OCI-LY1 (cell line): Measurements from ENCODE around the gene USP48.

Experiments
- H2AFZ ChIP-seq: fragments of 200-600 bp; sonication (generic), shearing (Covaris generic); 2 replicates; pipeline ENCODE4 v1.6.0; 2014; ENCODE audit warnings: antibody characterized with exemption, mild to moderate bottlenecking, low read length
- H3F3A ChIP-seq: fragments of 200-600 bp; sonication (generic), shearing (Covaris generic); 2 replicates; pipeline ENCODE4 v1.6.0; 2014; ENCODE audit warnings: mild to moderate bottlenecking, antibody characterized with exemption, low read length, moderate library complexity; ENCODE audit not compliant: insufficient read depth
- H3K27ac ChIP-seq: fragments of 200-600 bp; sonication (generic); 2 replicates; pipeline ENCODE4 v1.5.1; 2014; ENCODE audit warnings: low read length, mixed run types, mild to moderate bottlenecking, low read depth; ENCODE audit not compliant: poor library complexity, severe bottlenecking
- H3K27me3 ChIP-seq: fragments of 200-600 bp; sonication (generic); 2 replicates; pipeline ENCODE4 v1.6.0; 2014; ENCODE audit warnings: antibody characterized with exemption, mild to moderate bottlenecking, low read length, moderate library complexity; ENCODE audit not compliant: insufficient read depth
- H3K36me3 ChIP-seq: fragments of 200-600 bp; sonication (generic); 2 replicates; pipeline ENCODE4 v1.6.1; 2014; ENCODE audit warnings: mild to moderate bottlenecking, antibody characterized with exemption, low read length, moderate library complexity, mixed read lengths; ENCODE audit not compliant: insufficient read depth
- H3K4me1 ChIP-seq: fragments of 200-600 bp; sonication (generic); 2 replicates; pipeline ENCODE4 v1.5.1; 2014; ENCODE audit warnings: mild to moderate bottlenecking, low read length, moderate library complexity; ENCODE audit not compliant: insufficient read depth, severe bottlenecking
- H3K4me2 ChIP-seq: fragments of 200-600 bp; sonication (generic), shearing (Covaris generic); 2 replicates; pipeline ENCODE4 v1.6.1; 2014; ENCODE audit warnings: low read length
- H3K4me3 ChIP-seq: fragments of 200-600 bp; sonication (generic); 2 replicates; pipeline ENCODE4 v1.5.1; 2014; ENCODE audit warnings: low read length, low read depth, mild to moderate bottlenecking, mixed read lengths; ENCODE audit not compliant: poor library complexity, severe bottlenecking
- H3K79me2 ChIP-seq: fragments of 200-600 bp; shearing (Covaris generic); 2 replicates; pipeline ENCODE4 v1.6.1; 2016; ENCODE audit warnings: mixed run types, low read length, mixed read lengths; ENCODE audit not compliant: insufficient read depth
- H3K9ac ChIP-seq: fragments of 200-600 bp; sonication (generic), shearing (Covaris generic); 2 replicates; pipeline ENCODE4 v1.6.1; 2014; ENCODE audit warnings: mild to moderate bottlenecking, low read length, mixed read lengths
- H3K9me2 ChIP-seq: fragments of 200-600 bp; sonication (generic), shearing (Covaris generic); 2 replicates; pipeline ENCODE4 v1.6.1; 2014; ENCODE audit warnings: low read depth, mild to moderate bottlenecking, low read length, mixed read lengths
- H3K9me3 ChIP-seq: fragments of 200-600 bp; shearing (Covaris generic); 2 replicates; pipeline ENCODE4 v1.6.1; 2014; ENCODE audit warnings: low read length, mixed read lengths
- H4K20me1 ChIP-seq: fragments of 200-600 bp; sonication (generic), shearing (Covaris generic); 2 replicates; pipeline ENCODE4 v1.6.0; 2016; ENCODE audit warnings: mild to moderate bottlenecking, low read length; ENCODE audit not compliant: insufficient read depth
- EZH2 ChIP-seq: fragments of 200-600 bp; sonication (generic), shearing (Covaris generic); IDR thresholded peaks from 2 replicates; pipeline ENCODE4 v1.8.0; 2017; ENCODE audit warnings: borderline replicate concordance, mixed run types, mild to moderate bottlenecking, antibody characterized with exemption, low read length, moderate library complexity, mixed read lengths
- TF ChIP-seq, protein P1 (sequence below): fragments of 200-600 bp; sonication (generic), shearing (Covaris generic); IDR thresholded peaks from 2 replicates; pipeline ENCODE4 v1.5.1; 2017; ENCODE audit warnings: mild to moderate bottlenecking, antibody characterized with exemption, low read length, moderate library complexity, mixed read lengths

Gene USP48

DNA sequence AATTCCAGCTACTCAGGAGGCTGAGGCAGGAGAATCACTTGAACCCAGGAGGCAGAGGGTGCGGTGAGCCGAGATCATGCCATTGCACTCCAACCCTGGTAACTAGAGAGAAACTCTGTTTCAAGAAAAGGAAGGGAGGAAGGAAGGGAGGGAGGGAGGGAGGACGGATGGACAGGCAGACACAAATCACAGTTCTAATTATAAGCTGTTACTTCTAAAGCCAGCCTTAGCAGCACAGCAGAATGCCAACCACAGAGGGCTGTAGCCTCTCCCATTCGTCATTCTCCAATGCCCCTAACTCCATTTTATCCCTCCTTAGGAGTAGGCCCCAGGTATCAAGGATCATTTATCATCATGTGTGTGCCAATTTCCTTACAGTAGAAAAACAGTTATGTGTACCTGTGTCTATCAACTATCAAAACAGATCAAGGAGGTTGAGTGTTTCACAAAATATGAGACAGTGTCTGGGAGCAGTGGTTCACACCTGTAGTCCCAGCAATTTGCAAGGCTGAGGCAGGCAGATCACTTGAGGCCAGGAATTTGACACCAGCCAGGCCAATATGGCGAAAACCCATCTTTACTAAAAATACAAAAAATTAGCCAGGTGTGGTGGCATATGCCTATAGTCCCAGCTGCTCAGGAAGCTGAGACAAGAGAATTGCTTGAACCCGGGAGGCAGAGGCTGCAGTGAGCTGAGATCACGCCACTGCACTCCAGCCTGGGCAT is 19.1 kb downstream of the USP48 start:
- peak overlapping the region; percentile 64 for H3K27ac ChIP-seq
- no peaks in the 10 kb centered on the region for H3K9me3 ChIP-seq
- no peaks in the 10 kb centered on the region for H3K9me2 ChIP-seq
- no peaks in the 10 kb centered on the region for H3K27me3 ChIP-seq
- no peak overlapping the region for H3K9ac ChIP-seq
- no peaks in the 10 kb centered on the region for H3F3A ChIP-seq
- H3K4me2 ChIP-seq = 0 out of 2 replicates have a peak overlapping the region, but pooled peaks have one; percentile 5
- no peak for TF ChIP-seq EZH2
- H4K20me1 ChIP-seq = no peaks in the 10 kb centered on the region
- no peak overlapping the region for H3K4me3 ChIP-seq
- peaks cover 81% of the 10 kb centered on the region for H3K79me2 ChIP-seq
- peaks cover 51% of the 10 kb centered on the region for H3K4me1 ChIP-seq
- H3K36me3 ChIP-seq = no peaks in the 10 kb centered on the region
- no peak overlapping the region for H2AFZ ChIP-seq

DNA sequence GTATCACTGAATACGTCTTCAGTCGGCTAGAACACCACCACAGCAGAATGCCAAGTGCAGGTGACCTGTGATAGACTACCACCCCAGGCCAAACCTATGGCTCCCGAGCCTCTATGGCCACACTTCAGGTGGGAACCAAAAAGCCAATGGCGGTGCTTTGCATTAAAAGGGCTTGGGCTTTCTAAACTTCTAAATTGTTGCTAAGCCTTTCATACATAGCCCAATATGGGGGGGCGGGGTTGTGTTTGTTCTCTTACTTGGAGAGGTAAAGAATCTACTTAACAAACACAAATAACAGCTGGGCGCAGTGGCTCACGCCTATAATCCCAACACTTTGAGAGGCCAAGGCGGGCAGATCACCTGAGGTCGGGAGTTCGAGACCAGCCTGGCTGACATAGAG is 19.7 kb downstream of the USP48 start:
- H3K4me3 ChIP-seq = no peak overlapping the region
- no peaks in the 10 kb centered on the region for H3K9me3 ChIP-seq
- no peaks in the 10 kb centered on the region for H3K9me2 ChIP-seq
- peak overlapping the region; percentile 64 for H3K27ac ChIP-seq
- no peaks in the 10 kb centered on the region for H4K20me1 ChIP-seq
- H3K36me3 ChIP-seq = no peaks in the 10 kb centered on the region
- H3F3A ChIP-seq = no peaks in the 10 kb centered on the region
- no peak overlapping the region for H2AFZ ChIP-seq
- TF ChIP-seq, protein P1, sequence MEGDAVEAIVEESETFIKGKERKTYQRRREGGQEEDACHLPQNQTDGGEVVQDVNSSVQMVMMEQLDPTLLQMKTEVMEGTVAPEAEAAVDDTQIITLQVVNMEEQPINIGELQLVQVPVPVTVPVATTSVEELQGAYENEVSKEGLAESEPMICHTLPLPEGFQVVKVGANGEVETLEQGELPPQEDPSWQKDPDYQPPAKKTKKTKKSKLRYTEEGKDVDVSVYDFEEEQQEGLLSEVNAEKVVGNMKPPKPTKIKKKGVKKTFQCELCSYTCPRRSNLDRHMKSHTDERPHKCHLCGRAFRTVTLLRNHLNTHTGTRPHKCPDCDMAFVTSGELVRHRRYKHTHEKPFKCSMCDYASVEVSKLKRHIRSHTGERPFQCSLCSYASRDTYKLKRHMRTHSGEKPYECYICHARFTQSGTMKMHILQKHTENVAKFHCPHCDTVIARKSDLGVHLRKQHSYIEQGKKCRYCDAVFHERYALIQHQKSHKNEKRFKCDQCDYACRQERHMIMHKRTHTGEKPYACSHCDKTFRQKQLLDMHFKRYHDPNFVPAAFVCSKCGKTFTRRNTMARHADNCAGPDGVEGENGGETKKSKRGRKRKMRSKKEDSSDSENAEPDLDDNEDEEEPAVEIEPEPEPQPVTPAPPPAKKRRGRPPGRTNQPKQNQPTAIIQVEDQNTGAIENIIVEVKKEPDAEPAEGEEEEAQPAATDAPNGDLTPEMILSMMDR = no peak
- no peak for TF ChIP-seq EZH2
- peaks cover 82% of the 10 kb centered on the region for H3K79me2 ChIP-seq
- H3K9ac ChIP-seq = no peak overlapping the region
- peaks cover 51% of the 10 kb centered on the region for H3K4me1 ChIP-seq
- no peaks in the 10 kb centered on the region for H3K27me3 ChIP-seq
- H3K4me2 ChIP-seq = peak overlapping the region; percentile 17; the same call in 1 of the 2 replicates

DNA sequence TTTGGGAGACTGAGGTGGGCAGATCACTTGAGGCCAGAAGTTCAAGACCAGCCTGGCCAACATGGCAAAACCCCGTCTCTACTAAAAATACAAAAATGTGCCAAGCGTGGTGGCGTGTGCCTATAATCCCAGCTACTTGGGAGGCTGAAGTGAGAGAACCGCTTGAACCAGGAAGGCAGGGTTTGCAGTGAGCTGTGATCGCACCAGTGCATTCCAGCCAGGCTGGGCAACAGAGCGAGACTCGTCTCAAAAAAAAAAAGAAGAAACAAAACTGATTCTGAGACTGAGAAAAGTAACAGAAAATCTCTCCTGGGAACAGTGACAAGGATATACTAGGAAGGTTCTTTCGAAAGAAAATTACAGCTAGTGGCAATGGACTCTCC is 20.9 kb downstream of the USP48 start:
- H3F3A ChIP-seq = no peaks in the 10 kb centered on the region
- H3K36me3 ChIP-seq = no peaks in the 10 kb centered on the region
- H3K4me3 ChIP-seq = no peak overlapping the region
- peaks cover 82% of the 10 kb centered on the region for H3K79me2 ChIP-seq
- TF ChIP-seq, protein P1 = no peak
- no peak for TF ChIP-seq EZH2
- peaks cover 51% of the 10 kb centered on the region for H3K4me1 ChIP-seq
- H3K9ac ChIP-seq = no peak overlapping the region; the same call in 1 of the 2 replicates
- H4K20me1 ChIP-seq = no peaks in the 10 kb centered on the region
- H3K9me2 ChIP-seq = no peaks in the 10 kb centered on the region
- H3K27me3 ChIP-seq = no peaks in the 10 kb centered on the region
- H3K9me3 ChIP-seq = no peaks in the 10 kb centered on the region
- H3K4me2 ChIP-seq = peak overlapping the region; percentile 33; the same call in 1 of the 2 replicates
- peak overlapping the region; percentile 64 for H3K27ac ChIP-seq
- no peak overlapping the region for H2AFZ ChIP-seq

DNA sequence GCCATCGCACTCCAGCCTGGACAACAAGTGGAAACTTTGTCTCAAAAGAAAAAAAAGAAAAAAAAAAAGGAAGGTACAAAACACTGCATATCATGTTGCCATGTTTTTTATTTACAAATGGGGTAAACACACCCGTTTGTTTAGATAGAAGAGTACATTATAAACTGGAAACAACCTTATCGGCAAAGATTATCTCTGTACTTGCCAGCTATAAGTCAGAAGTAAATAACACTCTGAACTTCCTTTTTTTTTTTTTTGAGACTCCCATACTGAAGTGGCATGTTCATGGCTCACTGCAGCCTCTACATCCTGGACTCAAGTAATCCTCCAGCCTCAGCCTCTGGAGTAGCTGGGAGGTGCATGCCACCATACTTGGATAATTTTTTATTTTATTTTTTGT is 21.9 kb downstream of the USP48 start:
- Histone ChIP-seq H3K9me3 (no peaks in the 10 kb centered on the region), H3K4me1 (peaks cover 51% of the 10 kb centered on the region), H3K9ac (no peak overlapping the region), H3K9me2 (no peaks in the 10 kb centered on the region), H3K27me3 (no peaks in the 10 kb centered on the region), H3F3A (no peaks in the 10 kb centered on the region), H3K36me3 (peaks cover 8% of the 10 kb centered on the region), H2AFZ (no peak overlapping the region), H4K20me1 (no peaks in the 10 kb centered on the region), H3K79me2 (peaks cover 77% of the 10 kb centered on the region), H3K4me2 (no peak overlapping the region), H3K27ac (peak overlapping the region; percentile 7), H3K4me3 (no peak overlapping the region)
- TF ChIP-seq, protein P1 = no peak
- no peak for TF ChIP-seq EZH2
